Right cardiac atrium (tissue), 5 donors: Measurements from ENCODE around the gene PHLDA1. TPM values are rescaled to one million over a fixed set of nuclear protein-coding genes. Genes with fewer than 3 reads are reported as not detected.
A peak's percentile ranks its signal among the peaks of the same experiment; 100 is the strongest.
"Not testable (repeated sequence)": the region's sequence is repeated elsewhere in the genome, so short reads cannot be mapped to it uniquely, and the experiment has no call there.

Source experiments
- ATAC-seq, 2 donors: fragments of 200-7000 bp; cut with Tn5 transposase; one replicate each; pipeline versions ENCODE4 v1.8.0 to v1.9.1; 2020; ENCODE audit warnings: moderate library complexity in 2 of 2, mild to moderate bottlenecking in 1 of 2
- DNase-seq, 3 donors: peaks; one replicate each; pipeline ENCODE4 v3.0.0-alpha.2; 2020
- H3K27ac ChIP-seq: one replicate; pipeline ENCODE4 v1.5.1; 2013; ENCODE audit warnings: mild to moderate bottlenecking, low read length, control low read depth, moderate library complexity
- H3K27me3 ChIP-seq: one replicate; pipeline ENCODE4 v1.6.1; 2013; ENCODE audit not compliant: control insufficient read depth, insufficient read depth
- H3K4me1 ChIP-seq: one replicate; pipeline ENCODE4 v1.6.1; 2013; ENCODE audit warnings: low read length; ENCODE audit not compliant: control insufficient read depth, insufficient read depth
- H3K4me3 ChIP-seq: one replicate; pipeline ENCODE4 v1.5.1; 2013; ENCODE audit warnings: low read length, control low read depth
- H3K9me3 ChIP-seq: one replicate; pipeline ENCODE4 v1.6.1; 2013; ENCODE audit warnings: low read length; ENCODE audit not compliant: control insufficient read depth
- WGBS: extraction: QIAGEN DNeasy Blood & Tissue Kit; methylation state at CpG from one replicate; pipeline ENCODE4 v1.1.7; 2013; 5-methylcytosine and 5-hydroxymethylcytosine counted together
- intact Hi-C, 4 donors: fragments of 100-400 bp; cut with DNase I; formaldehyde crosslinking; loops; one replicate each; pipeline versions ENCODE4 v1.11.0 to v1.14.0; 2022 to 2023
- polyA plus RNA-seq: library from polyadenylated mRNA; stranded (reverse); fragments of 200-250 nt; gene quantifications from one replicate; pipeline ENCODE4 v1.2.3, GENCODE V29; 2013
- total RNA-seq, 4 donors: library from RNA; stranded (reverse); fragmentation: NEBNext Ultra II Directional; extraction: Animal tissue kit (Norgen Biotek cat#: 25700); gene quantifications; one replicate each; pipeline ENCODE4 v1.2.1, GENCODE V29; 2021
- donor health status: healthy with polysubstance abuse.
- donor health status: DM: no; HTN: yes; CAD: no.
- donor health status: DM: no; HTN: no; CAD: no.
- donor health status: DM: no; HTN: yes; CAD: no; lungs with severe emphysema.
- donor health status: DM: yes; HTN: yes; CAD: no.

PHLDA1 gene
- total and polyA plus RNA-seq, 5 donors, result 2.0 to 5.9 (median 3.9) TPM

- Histone ChIP-seq H3K27me3 (no peaks in the 10 kb centered on the region), H3K4me1 (peaks cover 2% of the 10 kb centered on the region), H3K4me3 (no peak overlapping the region), H3K9me3 (no peaks in the 10 kb centered on the region), H3K27ac (no peak overlapping the region)
- peak; percentile 43 to 64 for ATAC-seq
- peak in 1 of 3 donors; percentile 48 for DNase-seq
- intact Hi-C loops, result no loop called here
- WGBS, result 9% methylated on average over 1 of the region's 1 CpG
These were observed 34.6 kb downstream of the PHLDA1 start for GRCh38 chr12:75996861-75997447.

GRCh38 chr12:75995691-75996090 is 35.9 kb downstream of the PHLDA1 start:
- ATAC-seq (no peak), DNase-seq (no peak)
- H3K9me3 ChIP-seq, result no peaks in the 10 kb centered on the region
- no peak overlapping the region for H3K27ac ChIP-seq
- intact Hi-C loops, result no loop called here
- no peak overlapping the region for H3K4me3 ChIP-seq
- peaks cover 2% of the 10 kb centered on the region for H3K4me1 ChIP-seq
- H3K27me3 ChIP-seq, result no peaks in the 10 kb centered on the region

GRCh38 chr12:75994069-75994740 is 37.4 kb downstream of the PHLDA1 start:
- Histone ChIP-seq H3K9me3 (no peaks in the 10 kb centered on the region), H3K4me1 (peaks cover 2% of the 10 kb centered on the region), H3K27me3 (no peaks in the 10 kb centered on the region), H3K4me3 (no peak overlapping the region), H3K27ac (no peak overlapping the region)
- DNase-seq, result no peak
- 78% methylated on average over 4 of the region's 4 CpGs for WGBS
- intact Hi-C loops, result no loop called here
- ATAC-seq, result no peak

GRCh38 chr12:75991753-75992152 is 39.8 kb downstream of the PHLDA1 start:
- DNase-seq, result no peak
- Histone ChIP-seq H3K9me3 (no peaks in the 10 kb centered on the region), H3K4me1 (no peaks in the 10 kb centered on the region), H3K27ac (no peak overlapping the region), H3K4me3 (no peak overlapping the region), H3K27me3 (no peaks in the 10 kb centered on the region)
- no peak for ATAC-seq
- WGBS, result 86% methylated on average over 5 of the region's 5 CpGs
- intact Hi-C loops, result no loop called here

GRCh38 chr12:75990189-75990912 is 41.2 kb downstream of the PHLDA1 start:
- Histone ChIP-seq H3K27ac (no peak overlapping the region), H3K27me3 (no peaks in the 10 kb centered on the region), H3K4me1 (no peaks in the 10 kb centered on the region), H3K4me3 (no peak overlapping the region), H3K9me3 (no peaks in the 10 kb centered on the region)
- ATAC-seq (no peak), DNase-seq (no peak)
- intact Hi-C loops, result no loop called here
- 78% methylated on average over 4 of the region's 4 CpGs for WGBS

GRCh38 chr12:75987709-75988108 is 43.9 kb downstream of the PHLDA1 start:
- 99% methylated on average over 1 of the region's 1 CpG for WGBS

GRCh38 chr12:75986001-75986746 is 45.4 kb downstream of the PHLDA1 start:
- H3K4me1 ChIP-seq, result peaks cover 5% of the 10 kb centered on the region
- H3K27ac ChIP-seq, result no peak overlapping the region
- intact Hi-C loops, result no loop called here
- no peaks in the 10 kb centered on the region for H3K9me3 ChIP-seq
- no peak for DNase-seq
- ATAC-seq, result no peak
- no peaks in the 10 kb centered on the region for H3K27me3 ChIP-seq
- WGBS, result 68% methylated on average over 9 of the region's 9 CpGs
- no peak overlapping the region for H3K4me3 ChIP-seq

More at GRCh38 chr12:75987709-75988108, 43.9 kb downstream of the PHLDA1 start:
- H3K4me1 ChIP-seq, H3K9me3 ChIP-seq, DNase-seq, ATAC-seq, H3K27me3 ChIP-seq, intact Hi-C loops, H3K27ac ChIP-seq, H3K4me3 ChIP-seq: not testable (repeated sequence)

GRCh38 chr12:75985566-75985965 is 46.0 kb downstream of the PHLDA1 start:
- H3K4me3 ChIP-seq, result no peak overlapping the region
- intact Hi-C loops, result no loop called here
- H3K4me1 ChIP-seq, result peaks cover 5% of the 10 kb centered on the region
- 80% methylated on average over 5 of the region's 5 CpGs for WGBS
- no peak for DNase-seq
- no peak for ATAC-seq
- no peak overlapping the region for H3K27ac ChIP-seq
- no peaks in the 10 kb centered on the region for H3K9me3 ChIP-seq
- H3K27me3 ChIP-seq, result no peaks in the 10 kb centered on the region

GRCh38 chr12:75984577-75985182 is 46.9 kb downstream of the PHLDA1 start:
- intact Hi-C loops, result no loop called here
- no peaks in the 10 kb centered on the region for H3K27me3 ChIP-seq
- H3K4me1 ChIP-seq, result peaks cover 5% of the 10 kb centered on the region
- ATAC-seq (no peak), DNase-seq (no peak)
- WGBS, result 90% methylated on average over 7 of the region's 7 CpGs
- H3K27ac ChIP-seq, result no peak overlapping the region
- no peaks in the 10 kb centered on the region for H3K9me3 ChIP-seq
- no peak overlapping the region for H3K4me3 ChIP-seq

GRCh38 chr12:75983851-75984250 is 47.7 kb downstream of the PHLDA1 start:
- intact Hi-C loops, result not testable (repeated sequence)

More at GRCh38 chr12:75983851-75984250, 47.7 kb downstream of the PHLDA1 start:
- H3K4me3 ChIP-seq, H3K4me1 ChIP-seq, DNase-seq, ATAC-seq, H3K9me3 ChIP-seq, H3K27me3 ChIP-seq, H3K27ac ChIP-seq: not testable (repeated sequence)
- WGBS, result over 99% methylated on average over 4 of the region's 4 CpGs
